ENCODE data around the gene CLEC4F. TPM values are rescaled to one million over a fixed set of nuclear protein-coding genes. Genes with fewer than 3 reads are reported as not detected.
A peak's percentile ranks its signal among the peaks of the same experiment; 100 is the strongest.

CLEC4F gene
- total RNA-seq, 2 donors from 2014 or later = 0.16 TPM; not detected in 1

- Histone ChIP-seq H3K27ac (no peak overlapping the region), H3K27me3 (peaks cover 0 to 12% of the 10 kb centered on the region in 2 donors), H3K36me3 (no peaks in the 10 kb centered on the region)
Observed at GRCh38 chr2:70793450-70793849, 26.9 kb downstream of the CLEC4F start.

GRCh38 chr2:70790136-70790828 lies 30.1 kb downstream of the CLEC4F start, which contains the start of gene FIGLA:
Gene FIGLA (minus strand): TSS chr2:70790643. CDS start chr2:70790638, 5 bp downstream.
- no peak for DNase-seq (ENCODE audit: low spot score)
- no peak within 1 kb of the TSS for H3K27ac ChIP-seq
- no peaks in the 10 kb centered on the region for H3K9me3 ChIP-seq
- H3K36me3 ChIP-seq = no peaks in the 10 kb centered on the region
- H3K27me3 ChIP-seq = peaks cover 0 to 12% of the 10 kb centered on the region in 2 donors
- peaks cover 0 to 14% of the 10 kb centered on the region in 2 donors for H3K4me1 ChIP-seq
- TF ChIP-seq, protein P1, sequence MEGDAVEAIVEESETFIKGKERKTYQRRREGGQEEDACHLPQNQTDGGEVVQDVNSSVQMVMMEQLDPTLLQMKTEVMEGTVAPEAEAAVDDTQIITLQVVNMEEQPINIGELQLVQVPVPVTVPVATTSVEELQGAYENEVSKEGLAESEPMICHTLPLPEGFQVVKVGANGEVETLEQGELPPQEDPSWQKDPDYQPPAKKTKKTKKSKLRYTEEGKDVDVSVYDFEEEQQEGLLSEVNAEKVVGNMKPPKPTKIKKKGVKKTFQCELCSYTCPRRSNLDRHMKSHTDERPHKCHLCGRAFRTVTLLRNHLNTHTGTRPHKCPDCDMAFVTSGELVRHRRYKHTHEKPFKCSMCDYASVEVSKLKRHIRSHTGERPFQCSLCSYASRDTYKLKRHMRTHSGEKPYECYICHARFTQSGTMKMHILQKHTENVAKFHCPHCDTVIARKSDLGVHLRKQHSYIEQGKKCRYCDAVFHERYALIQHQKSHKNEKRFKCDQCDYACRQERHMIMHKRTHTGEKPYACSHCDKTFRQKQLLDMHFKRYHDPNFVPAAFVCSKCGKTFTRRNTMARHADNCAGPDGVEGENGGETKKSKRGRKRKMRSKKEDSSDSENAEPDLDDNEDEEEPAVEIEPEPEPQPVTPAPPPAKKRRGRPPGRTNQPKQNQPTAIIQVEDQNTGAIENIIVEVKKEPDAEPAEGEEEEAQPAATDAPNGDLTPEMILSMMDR (IDR thresholded peaks at IDR 0.05) = no peak
- H3K4me3 ChIP-seq = peak within 1 kb of the TSS in 1 of 2 donors; percentile 42

More at GRCh38 chr2:70793450-70793849, 26.9 kb downstream of the CLEC4F start:
- Histone ChIP-seq H3K4me1 (peaks cover 0 to 14% of the 10 kb centered on the region in 2 donors), H3K4me3 (no peak overlapping the region), H3K9me3 (no peaks in the 10 kb centered on the region)
- TF ChIP-seq, protein P1 (IDR thresholded peaks at IDR 0.05) = no peak
- DNase-seq (ENCODE audit: low spot score) = no peak

- TF ChIP-seq, protein P1 (IDR thresholded peaks at IDR 0.05) = peak; percentile 33 to 73
Observed at GRCh38 chr2:70789304-70790135, 30.9 kb downstream of the CLEC4F start.

GRCh38 chr2:70785137-70785911 lies 35.1 kb downstream of the CLEC4F start:
- H3K27me3 ChIP-seq = peaks cover 0 to 7% of the 10 kb centered on the region in 2 donors
- H3K4me3 ChIP-seq = no peak overlapping the region
- TF ChIP-seq, protein P1 (IDR thresholded peaks at IDR 0.05) = peak in 1 of 2 donors; percentile 46
- no peak overlapping the region for H3K27ac ChIP-seq
- no peak for DNase-seq (ENCODE audit: low spot score)
- H3K36me3 ChIP-seq = no peaks in the 10 kb centered on the region
- H3K4me1 ChIP-seq = peaks cover 0 to 11% of the 10 kb centered on the region in 2 donors
- H3K9me3 ChIP-seq = no peaks in the 10 kb centered on the region

More at GRCh38 chr2:70789304-70790135, 30.9 kb downstream of the CLEC4F start:
- H3K36me3 ChIP-seq = no peaks in the 10 kb centered on the region
- no peaks in the 10 kb centered on the region for H3K9me3 ChIP-seq
- H3K4me1 ChIP-seq = peaks cover 0 to 14% of the 10 kb centered on the region in 2 donors
- peak overlapping the region in 1 of 2 donors; percentile 42 for H3K4me3 ChIP-seq
- no peak overlapping the region for H3K27ac ChIP-seq
- peak; percentile 82 for DNase-seq (ENCODE audit: low spot score)
- H3K27me3 ChIP-seq = peaks cover 0 to 12% of the 10 kb centered on the region in 2 donors

GRCh38 chr2:70784320-70784719 lies 36.1 kb downstream of the CLEC4F start:
- Histone ChIP-seq H3K27ac (no peak overlapping the region), H3K27me3 (no peaks in the 10 kb centered on the region)
- TF ChIP-seq, protein P1 (IDR thresholded peaks at IDR 0.05) = no peak

More at GRCh38 chr2:70784320-70784719, 36.1 kb downstream of the CLEC4F start:
- H3K4me3 ChIP-seq = no peak overlapping the region
- H3K4me1 ChIP-seq = peaks cover 0 to 1% of the 10 kb centered on the region in 2 donors
- H3K9me3 ChIP-seq = no peaks in the 10 kb centered on the region
- no peak for DNase-seq (ENCODE audit: low spot score)
- H3K36me3 ChIP-seq = no peaks in the 10 kb centered on the region

Measured in right atrium auricular region (tissue), 2 donors.